NCI-H2081 treated with DMSO at 0.1 percent for 48 hours (cell line): ENCODE measurements around the gene C3orf52.
A peak's percentile ranks its signal among the peaks of the same experiment; 100 is the strongest.
"Not testable (repeated sequence)": the region's sequence is repeated elsewhere in the genome, so short reads cannot be mapped to it uniquely, and the experiment has no call there.

Experiments used
- DNase-seq: peaks from one replicate; lab custom pipeline; 2025; lab: John Stamatoyannopoulos, UW

Gene C3orf52, protein sequence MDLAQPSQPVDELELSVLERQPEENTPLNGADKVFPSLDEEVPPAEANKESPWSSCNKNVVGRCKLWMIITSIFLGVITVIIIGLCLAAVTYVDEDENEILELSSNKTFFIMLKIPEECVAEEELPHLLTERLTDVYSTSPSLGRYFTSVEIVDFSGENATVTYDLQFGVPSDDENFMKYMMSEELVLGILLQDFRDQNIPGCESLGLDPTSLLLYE

DNA sequence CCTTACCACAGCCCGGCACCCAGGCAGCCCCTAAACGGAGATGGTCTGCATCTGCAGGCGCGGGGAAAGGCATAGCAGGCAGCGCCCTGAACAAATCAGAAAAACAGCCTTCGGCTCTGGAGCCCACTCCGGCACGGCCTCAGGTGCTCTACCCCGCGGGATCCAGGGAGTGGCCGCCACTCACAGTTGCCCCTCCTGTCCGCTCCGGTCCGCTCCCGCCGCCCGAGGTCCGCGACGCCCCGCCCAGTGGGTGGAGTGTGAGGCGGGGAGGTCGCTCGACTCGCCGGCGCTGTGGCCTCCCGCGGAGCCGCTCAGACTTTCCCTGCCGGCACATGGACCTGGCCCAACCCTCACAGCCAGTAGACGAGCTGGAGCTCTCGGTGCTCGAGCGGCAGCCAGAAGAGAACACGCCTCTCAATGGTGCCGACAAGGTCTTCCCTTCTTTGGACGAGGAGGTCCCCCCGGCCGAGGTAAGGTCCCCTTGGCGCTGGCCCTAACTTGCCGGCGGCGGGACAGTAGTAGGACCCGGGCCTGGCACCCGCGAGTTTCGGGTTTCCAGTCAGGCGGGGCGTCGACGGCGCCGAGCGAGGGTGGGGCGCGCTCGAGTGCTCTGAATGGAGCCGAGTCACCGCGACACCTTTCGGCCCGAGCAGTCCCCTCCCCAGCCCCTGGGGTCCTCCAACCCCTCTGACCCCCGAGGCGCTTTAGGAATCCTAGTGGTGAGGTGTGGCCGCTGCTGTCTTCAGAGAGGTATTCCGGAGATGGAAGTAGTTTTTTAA, at the start of gene C3orf52:
TSS of gene C3orf52 (plus strand) at position 314 of the 779 bp plus-strand sequence. CDS start at position 333, 19 bp downstream.
- no peak for DNase-seq

DNA sequence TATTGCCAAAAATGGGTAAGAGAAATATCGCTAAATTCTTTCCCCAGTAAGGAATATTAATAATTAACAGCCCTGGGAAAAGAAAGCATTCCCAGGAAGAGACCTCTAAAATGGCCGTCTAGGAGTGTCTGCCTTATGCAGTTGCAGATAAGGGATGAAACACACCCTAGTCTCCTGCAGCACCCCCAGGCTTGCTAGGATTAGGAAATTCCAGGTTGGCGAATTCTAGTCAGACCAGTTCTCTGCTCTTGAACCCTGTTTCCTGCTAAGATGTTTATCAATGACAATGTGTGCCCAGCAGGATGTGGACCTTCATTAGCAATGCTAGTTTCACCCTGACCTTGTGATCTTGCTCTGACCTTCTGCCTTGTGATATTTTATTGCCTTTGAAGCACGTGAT, 49.0 kb upstream of the C3orf52 start:
- DNase-seq, result not testable (repeated sequence)

DNA sequence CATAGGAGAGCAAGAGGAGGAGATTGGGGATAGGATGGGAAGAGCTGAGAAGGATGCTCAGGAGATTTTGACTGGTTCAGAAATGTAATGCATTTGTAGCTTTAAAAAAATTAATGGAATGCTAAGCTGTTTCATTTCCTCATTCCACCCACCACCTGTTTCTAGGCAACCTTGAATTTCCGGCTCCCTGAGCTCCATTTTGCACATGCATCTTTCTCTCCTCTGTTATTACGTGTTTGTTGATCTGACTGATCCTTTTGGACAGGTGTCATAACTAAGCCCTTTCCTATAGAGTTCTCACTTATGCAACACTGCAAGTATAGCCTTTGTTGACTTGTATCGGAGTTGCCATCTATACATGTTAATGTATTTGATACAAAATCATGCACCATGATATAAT, 47.3 kb upstream of the C3orf52 start:
- no peak for DNase-seq

DNA sequence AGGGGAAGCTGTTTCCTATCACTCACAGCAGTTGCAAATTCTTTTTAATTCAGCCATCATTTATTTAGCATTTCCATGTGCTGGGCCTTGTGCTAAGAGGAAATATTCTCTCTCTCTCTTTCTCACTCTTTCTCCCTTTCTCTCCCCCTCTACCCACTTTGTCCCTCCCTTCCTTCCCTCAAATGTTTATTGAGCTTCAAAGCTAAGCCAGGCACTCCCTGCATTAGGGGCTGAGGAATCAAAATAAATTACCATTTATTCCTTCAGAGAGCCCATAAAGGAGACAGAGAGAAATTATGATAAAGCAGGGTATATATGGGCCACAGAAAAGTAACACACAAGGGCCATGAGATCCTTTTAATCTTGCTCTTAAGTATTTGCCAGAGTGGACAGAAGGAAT, 44.9 kb upstream of the C3orf52 start:
- no peak for DNase-seq

DNA sequence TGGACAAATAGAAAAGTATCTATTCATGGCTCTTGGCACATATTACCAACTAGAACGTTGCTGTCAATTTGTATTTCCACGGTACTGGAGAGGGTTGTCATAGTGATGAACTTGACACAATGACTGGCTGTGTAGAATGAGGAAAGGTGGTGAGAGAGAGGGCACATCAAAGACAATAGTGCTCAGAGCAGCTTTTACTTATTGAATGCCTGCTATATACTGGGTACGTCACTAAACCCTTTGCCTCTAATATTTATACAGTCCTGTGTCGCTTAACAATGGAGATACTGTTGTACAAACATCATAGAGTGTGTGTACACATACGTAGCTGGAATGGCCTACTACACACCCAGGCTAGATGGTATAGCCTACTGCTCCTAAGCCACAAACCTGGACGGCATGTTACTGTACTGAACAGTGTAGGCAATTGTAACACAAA, 43.3 kb upstream of the C3orf52 start:
- DNase-seq, result peak; percentile 99

DNA sequence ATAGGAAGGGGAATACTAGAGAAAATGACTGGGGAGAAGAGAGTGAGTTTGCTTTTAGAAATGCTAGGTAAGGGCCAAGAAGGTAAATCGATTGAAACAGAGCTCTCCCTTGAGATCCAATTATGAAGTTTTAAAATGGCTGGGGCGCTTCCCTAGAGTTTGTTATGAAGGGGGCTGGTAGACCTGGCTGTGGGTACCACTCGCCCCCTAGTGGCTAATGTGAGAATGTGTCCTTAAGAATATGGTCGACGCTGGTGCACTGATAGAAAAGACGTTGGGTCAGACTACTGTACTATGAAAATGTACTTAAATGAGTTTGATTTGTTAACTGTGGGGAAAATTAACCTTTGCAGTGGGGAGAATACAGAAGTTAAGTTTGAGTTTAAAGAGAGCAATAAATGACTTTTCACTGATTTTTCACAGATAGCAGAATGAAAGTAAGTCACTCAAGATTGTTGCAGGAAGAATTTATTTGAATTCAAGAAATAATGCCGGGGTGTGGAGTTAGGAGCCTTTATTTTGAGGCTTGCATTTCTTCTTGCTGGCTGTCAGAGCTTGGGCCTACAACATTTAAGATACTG, 42.5 kb upstream of the C3orf52 start:
- peak; percentile 53 for DNase-seq

DNA sequence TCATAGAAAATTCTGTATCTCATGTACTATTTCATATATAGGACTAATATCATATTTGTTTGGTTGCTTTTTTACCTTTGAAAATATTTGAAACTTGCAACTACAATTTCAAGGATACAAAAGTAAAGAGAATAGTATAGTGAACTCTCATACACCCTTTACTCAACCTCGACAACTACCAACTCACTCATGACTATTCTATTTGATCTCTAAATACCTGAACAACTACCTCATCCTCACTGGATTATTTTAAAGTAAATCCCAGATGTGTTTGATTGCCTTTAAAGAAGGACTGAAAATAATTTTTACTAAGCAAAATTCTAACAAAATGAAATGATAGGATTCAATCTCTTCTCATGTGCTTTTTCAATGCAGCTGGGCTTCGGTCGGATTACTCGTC, 39.6 kb upstream of the C3orf52 start:
- DNase-seq, result no peak

DNA sequence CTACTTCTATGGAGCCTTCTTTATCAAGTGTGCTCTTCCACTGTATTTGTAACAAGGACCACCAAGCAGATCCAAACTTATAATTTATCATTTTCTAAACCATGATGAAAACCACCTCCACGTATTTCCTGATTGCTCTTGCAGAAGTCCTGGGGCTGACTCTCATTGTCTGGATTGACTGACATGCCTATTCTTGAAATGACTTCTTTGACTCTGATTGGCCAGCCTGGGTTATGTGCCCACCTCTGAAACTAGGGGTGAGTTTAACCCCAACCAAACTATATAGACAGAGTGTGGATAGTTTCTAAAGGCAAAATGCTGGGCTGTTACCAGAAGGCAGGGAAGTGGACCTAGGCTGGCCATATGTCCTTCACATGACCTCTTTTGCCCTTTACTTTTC, 38.9 kb upstream of the C3orf52 start:
- no peak for DNase-seq

DNA sequence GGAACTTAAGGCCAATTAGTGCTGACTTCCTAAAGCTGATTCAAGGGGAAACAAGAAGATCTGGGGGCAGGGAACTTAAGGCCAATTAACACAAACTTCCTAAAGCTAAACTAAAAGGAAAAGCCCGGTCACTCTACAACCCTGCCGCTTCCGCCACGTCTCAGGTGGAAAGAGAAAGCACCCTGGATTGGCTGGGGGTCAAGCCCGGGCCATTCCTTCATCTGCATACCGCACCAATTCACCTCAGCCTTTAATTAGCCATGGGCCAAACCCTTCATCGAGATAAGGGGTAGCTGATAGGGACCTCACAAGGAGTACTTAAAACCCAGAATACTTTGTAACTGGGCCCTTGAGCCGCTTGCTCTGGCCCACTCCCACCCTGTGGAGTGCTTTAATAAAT, 37.3 kb upstream of the C3orf52 start:
- no peak for DNase-seq

DNA sequence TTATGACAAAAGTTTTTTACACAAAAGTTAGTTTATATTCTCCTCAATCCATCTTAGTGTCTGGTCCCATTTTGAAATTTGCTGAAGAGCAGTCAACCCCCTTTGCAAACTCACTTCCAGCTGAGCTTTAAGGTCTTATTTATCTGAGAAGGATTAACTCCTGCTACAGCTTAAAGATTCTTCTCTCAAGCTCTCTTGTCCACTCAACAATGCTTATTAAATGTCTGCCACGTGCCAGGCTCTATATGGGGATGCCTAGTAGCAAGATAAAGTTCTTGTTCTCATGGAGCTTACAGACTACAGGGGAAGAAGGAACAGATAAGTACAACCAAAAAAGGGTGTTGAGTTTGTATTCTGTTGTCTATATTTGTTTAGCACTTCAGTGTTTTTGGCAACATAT, 33.0 kb upstream of the C3orf52 start:
- no peak for DNase-seq

DNA sequence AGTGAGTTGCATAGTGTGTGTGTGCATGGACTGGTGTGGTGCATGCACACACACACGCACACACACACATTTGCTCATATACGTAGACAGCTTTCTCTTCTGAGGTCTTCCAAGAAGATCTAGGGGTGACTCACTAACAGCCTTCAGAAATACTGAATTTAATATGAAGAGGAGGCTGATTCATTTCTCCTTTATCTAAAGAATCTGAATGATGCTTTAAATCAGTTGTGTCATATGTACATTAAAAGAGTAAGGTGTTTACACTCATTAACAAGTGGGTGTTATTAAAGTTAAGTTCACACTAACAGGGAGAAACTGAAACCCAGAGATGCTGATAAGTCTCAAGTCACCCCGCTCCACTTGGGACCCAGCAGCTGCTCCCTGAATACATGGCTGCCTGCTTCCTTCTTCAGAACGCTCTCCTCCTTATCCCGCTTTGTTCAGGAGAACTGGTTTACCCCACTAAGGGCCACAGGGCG, 29.7 kb upstream of the C3orf52 start:
- no peak for DNase-seq

DNA sequence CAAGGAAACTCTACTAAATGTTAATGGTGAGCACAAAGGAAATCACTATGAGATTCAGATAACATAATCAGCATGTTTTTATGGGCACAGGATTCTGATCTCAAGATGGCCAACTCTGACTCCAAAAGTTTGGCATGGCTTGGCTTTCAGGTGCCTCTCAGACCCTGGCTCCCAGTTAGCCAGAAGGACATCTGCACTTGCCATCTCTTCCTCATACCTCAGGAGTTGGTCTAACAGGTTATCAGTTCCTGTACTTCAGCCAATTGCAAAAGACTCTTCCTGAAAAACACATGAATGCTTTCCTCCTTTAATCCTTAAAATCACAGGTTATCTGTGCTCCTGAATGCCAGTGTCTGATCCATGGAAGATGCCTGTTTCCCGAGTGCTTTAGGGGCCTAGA, 26.7 kb upstream of the C3orf52 start:
- DNase-seq, result no peak

DNA sequence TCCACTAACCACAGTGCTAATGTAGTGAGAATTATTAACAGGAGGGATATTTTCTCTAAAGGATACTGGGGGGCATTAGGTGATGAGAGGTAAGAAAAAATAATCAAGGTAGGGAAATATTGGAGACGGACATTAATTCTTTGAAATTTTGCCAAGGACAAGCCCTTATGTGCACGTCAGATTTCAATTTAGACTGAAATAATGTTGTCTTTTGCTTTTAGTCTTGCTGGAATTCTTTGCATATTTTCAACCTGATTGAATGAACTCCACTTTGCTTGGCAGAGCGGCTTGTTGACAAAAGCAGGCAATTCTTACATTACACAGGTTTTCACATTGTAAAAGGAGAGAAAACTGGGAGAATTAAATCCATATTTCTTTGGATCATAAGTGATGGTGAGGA, 25.0 kb upstream of the C3orf52 start:
- no peak for DNase-seq

DNA sequence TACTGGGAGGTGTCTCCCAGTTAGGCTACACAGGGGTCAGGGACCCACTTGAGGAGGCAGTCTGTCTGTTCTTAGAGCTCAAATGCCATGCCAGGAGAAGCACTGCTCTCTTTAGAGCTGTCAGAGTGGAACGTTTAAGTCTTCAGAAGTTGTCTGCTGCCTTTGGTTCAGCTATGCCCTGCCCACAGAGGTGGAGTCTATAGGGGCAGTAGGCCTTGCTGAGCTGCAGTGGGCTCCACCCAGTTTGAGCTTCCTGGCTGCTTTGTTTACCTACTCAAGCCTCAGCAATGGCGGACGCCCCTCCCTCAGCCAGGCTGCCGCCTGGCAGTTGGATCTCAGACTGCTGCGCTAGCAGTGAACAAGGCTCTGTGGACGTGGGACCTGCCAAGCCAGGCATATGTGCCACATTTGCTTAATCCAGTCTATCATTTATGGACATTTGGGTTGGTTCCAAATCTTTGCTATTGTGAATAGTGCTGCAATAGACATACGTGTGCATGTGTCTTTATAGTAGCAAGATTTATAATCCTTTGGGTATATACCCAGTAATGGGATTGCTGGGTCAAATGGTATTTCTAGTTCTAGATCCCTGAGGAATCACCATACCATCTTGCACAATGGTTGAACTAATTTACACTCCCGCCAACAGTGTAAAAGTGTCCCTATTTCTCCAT, 13.7 kb upstream of the C3orf52 start:
- DNase-seq, result not testable (repeated sequence)

DNA sequence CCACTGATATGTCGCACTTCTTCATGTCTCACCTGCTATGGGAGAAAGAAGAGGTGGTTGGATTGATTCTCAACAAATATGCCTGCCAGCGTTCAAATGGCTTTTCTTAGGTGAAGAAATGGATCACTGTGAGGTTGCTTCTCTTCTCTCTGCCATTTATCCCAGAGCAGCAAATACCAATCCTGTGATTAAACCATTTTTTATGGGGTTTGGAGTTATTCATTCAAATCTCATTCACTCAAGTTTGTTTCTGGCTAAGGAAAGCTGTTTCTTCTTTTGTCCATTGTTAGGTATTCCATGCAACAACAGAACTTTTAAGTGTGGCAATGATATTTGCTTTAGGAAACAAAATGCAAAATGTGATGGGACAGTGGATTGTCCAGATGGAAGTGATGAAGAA, 12.2 kb upstream of the C3orf52 start:
- no peak for DNase-seq

DNA sequence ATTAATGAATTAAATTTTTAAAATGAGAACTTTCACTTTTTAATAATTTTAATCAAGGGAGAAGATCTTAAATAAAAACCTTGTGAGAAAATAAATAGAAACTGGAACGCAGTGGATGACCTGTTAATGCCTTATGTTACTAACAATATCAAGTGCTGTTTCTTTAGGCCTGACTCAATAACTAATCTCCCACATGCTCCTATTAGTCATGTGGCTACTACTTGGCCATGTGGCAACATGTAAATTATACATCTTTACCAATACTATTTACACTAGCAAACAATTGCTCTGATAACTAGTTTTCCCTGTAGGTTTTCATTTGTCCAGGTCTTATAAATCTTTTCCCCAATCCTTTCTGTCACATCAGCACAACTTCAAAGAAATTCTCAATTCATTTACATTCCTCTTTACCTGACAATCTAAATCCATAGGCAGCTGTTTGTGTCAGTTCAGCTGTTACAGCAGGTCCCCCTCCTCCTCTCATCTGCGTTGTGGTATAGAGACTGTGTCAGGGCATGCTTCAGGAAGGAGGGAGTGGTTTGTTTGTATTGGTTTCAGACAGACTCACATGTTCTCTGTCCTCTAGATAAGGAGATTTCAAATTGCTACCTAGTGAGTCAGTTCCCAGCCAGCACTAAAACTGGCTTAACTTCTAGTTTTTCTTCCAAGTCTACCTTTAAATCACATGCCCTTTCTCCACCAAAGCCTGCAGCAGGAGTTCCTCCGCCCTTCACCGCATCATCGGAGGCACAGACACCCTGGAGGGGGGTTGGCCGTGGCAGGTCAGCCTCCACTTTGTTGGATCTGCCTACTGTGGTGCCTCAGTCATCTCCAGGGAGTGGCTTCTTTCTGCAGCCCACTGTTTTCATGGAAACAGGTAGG, 11.3 kb upstream of the C3orf52 start:
- no peak for DNase-seq

DNA sequence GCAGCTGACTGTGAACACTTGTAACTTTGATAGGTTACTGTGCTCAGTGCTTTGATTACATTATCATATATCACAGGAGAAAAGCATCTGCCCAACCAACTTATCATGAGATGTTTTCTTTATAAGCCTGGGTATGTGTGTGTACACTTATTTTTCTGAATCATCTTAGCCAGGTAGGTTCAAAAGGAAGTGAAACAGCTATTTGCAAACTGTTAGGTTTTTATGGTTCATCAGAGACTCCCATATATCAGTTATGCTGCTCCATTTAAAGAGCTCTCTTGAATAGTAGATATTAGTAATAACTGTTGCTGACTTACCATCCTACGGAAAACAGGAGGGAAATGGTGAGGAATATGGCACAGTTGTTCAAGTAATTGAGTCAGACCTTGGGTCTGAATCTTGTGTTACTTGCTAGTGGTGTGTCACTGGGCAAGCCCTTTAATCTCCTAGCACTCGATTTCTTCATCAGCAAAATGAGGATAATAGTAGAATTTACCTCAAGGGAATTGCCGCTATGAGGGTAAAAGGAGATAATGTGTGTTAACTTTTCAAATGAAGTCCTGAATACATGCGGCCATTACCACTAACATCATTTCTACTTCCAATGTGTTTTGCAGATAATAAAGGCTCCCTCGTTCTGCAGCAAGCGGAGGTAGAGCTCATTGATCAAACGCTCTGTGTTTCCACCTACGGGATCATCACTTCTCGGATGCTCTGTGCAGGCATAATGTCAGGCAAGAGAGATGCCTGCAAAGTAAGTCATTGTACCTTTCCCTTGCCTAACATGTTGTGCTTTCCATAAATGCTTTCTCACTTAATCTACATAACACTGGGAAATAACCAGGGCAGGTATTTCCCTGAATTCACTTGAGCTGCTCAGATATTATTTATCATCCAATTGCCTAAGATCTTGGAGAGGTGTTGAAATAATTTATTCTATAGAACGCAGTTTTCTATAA, 7.8 kb upstream of the C3orf52 start:
- no peak for DNase-seq

DNA sequence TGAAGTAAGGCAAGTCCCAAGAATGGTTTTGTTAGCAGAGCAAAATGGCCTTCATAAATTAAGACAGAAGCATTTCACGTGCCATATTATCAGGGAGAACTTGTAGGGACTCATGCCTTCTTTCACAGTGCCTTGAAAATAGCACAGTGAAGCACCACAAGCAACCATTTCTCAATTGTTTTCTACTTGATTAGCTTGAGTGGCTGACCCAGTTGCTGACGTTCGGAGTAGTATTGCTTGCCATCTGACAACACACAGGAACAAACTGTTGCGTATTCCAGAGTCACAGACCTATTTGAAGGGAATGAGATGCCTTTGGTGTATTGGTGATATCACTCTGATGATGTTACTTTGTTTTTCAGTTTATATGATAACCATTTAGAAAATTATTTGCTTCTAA, 3.0 kb upstream of the C3orf52 start:
- no peak for DNase-seq

DNA sequence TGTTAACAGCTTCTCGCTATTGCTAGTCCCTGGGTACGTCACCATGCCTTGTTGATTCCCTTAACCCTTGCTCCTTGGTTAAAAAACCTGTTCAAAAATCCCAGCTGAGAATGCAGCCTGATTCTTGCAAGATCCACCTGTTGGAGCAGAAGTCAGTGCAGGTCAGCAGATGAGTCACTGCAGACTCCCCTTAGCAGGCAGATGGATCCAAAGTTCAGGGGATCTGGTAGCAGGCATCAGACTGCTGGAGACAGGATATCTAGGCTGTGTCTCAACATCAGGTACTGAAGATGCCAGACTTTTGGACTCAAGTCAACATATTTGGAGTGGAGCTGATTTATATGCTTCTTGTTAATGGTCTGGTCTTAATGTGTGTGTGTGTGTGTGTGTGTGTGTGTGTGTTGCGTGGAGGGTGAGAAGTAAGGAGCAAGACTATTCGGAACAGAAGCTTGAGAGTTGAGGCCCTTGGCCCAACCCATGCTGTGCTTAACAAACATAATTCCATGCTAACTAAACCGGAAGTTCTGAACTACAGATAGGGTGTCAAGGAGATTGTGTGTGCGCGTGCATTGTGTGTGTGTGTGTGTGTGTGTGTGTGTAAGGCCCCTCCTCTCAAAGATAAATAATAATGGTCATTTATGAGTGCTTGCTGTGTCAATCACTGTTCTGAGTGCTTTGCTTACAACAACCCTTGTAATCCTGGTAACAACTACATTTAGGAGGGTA, 1.0 kb upstream of the C3orf52 start:
- no peak for DNase-seq

DNA sequence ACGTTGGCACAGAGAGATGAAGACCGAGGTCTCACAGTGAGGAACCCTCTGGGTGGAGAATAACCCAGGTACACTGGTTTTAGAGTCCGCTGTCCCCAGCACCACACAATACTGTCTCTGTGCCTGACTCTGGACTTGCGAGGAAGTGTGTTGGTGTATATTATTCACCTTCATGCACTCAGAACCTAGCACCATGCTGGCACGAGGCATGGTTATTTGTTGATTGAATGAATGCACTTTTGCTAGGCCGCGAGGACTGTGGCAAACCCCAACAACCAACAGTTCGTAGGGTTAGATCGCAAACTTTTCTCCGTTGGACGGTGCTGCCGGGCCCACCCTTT, 484 bp upstream of the C3orf52 start:
- DNase-seq, result no peak
